Esophagus squamous epithelium (tissue), 5 donors: ENCODE data around the gene CCSER1. TPM values are rescaled to one million over a fixed set of nuclear protein-coding genes. Genes with fewer than 3 reads are reported as not detected.
A peak's percentile ranks its signal among the peaks of the same experiment; 100 is the strongest.
"Not testable (repeated sequence)": the region's sequence is repeated elsewhere in the genome, so short reads cannot be mapped to it uniquely, and the experiment has no call there.

Source experiments
- DNase-seq: peaks from one replicate; lab custom pipeline; 2025; lab: John Stamatoyannopoulos, UW
- H3K27ac ChIP-seq, 4 donors: fragments of 200-600 bp; sonication (generic); one replicate each; pipeline ENCODE4 v1.5.1; 2016 to 2019; ENCODE audit warnings: mild to moderate bottlenecking in 1 of 4
- H3K27me3 ChIP-seq, 4 donors: fragments of 200-600 bp; sonication (generic); 1 replicate in 3 of 4; 2 replicates in 1 of 4; pipeline versions ENCODE4 v1.5.1 to v1.6.0; 2017 to 2021; ENCODE audit warnings: antibody characterized with exemption in 1 of 4
- H3K36me3 ChIP-seq, 3 donors: fragments of 200-600 bp; sonication (generic); one replicate each; pipeline ENCODE4 v1.5.1; 2016 to 2019
- H3K4me1 ChIP-seq, 3 donors: fragments of 200-600 bp; sonication (generic); one replicate each; pipeline ENCODE4 v1.5.1; 2017 to 2019
- H3K4me3 ChIP-seq, 4 donors: fragments of 200-600 bp; sonication (generic); 1 replicate in 3 of 4; 2 replicates in 1 of 4; pipeline ENCODE4 v1.5.1; 2016 to 2019; ENCODE audit warnings: mild to moderate bottlenecking in 2 of 4, moderate library complexity in 1 of 4
- H3K9me3 ChIP-seq, 3 donors: fragments of 200-600 bp; sonication (generic); one replicate each; pipeline ENCODE4 v1.5.1; 2016 to 2019
- POLR2A ChIP-seq, 4 donors: fragments of 450-650 bp; IDR thresholded peaks; one replicate each; pipeline ENCODE4 v1.6.1; 2017; ENCODE audit warnings: antibody characterized with exemption in 4 of 4, mild to moderate bottlenecking in 4 of 4, moderate library complexity in 3 of 4
- WGBS, 2 donors: methylation state at CpG; one replicate each; pipeline ENCODE4 v1.1.5; 2018; 5-methylcytosine and 5-hydroxymethylcytosine counted together
- intact Hi-C: fragments of 100-400 bp; cut with DNase I; formaldehyde crosslinking; loops from one replicate; pipeline ENCODE4 v1.15.0; 2022
- total RNA-seq, 4 donors: library from RNA; depleted of rRNA; stranded (reverse); fragments of >200 nt; gene quantifications; one replicate each; pipeline ENCODE4 v1.1.0, GENCODE V29; 2016
- TF ChIP-seq, protein P1 (sequence below), 6 experiments: fragments of 450-650 bp in 4 of 6; fragments of 200-600 bp in 2 of 6; sonication (generic) in 2 of 6; IDR thresholded peaks; one replicate each; pipeline ENCODE4 v1.5.1; 2016 to 2019; ENCODE audit warnings: antibody characterized with exemption in 6 of 6, mild to moderate bottlenecking in 4 of 6, moderate library complexity in 4 of 6
- donor health status: DM: yes; HTN: yes; CAD: no.

Gene CCSER1
- total RNA-seq, 4 donors from 2014 or later, result 1.2 to 12.4 (median 2.2) TPM

DNA sequence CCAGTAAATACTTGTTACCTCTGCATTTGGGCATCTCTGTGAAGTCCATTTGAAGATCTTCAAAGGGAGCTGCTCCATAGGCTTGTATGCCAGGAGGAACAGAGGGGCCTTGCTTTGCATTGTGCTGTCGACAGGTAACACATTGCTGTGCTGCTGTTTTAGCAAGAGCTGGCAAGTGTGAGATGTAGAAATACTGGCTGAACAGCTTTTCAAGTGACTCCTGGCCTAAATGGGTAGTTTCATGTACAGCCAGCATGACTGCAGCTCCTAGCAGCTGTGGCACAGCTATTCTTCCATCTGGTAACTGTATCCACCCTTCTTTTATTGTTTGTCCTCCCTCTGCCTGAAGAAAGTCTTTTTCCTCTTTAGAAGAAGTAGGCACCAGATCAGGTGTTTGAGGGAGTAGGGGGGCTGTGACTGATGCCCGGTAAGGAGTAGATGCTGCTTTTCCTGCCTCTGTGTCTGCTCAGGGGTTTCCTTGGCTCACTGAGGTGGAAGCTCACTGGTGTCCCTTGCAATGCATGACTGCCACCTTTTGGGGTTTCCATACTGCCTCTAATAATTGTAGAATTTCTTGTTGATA, 965.3 kb downstream of the CCSER1 start:
- H3K4me1 ChIP-seq, result peaks cover 0 to 38% (median 5%) of the 10 kb centered on the region in 3 donors
- intact Hi-C loops, result no loop called here
- DNase-seq, result no peak
- no peaks in the 10 kb centered on the region for H3K27me3 ChIP-seq
- 40% methylated on average over 2 of the region's 2 CpGs; no CpG with 5 or more reads in 1 of the 2 donors for WGBS, 2 donors
- H3K4me3 ChIP-seq, result no peak overlapping the region
- TF ChIP-seq POLR2A (IDR thresholded peaks at IDR 0.05), result no peak
- TF ChIP-seq, protein P1, sequence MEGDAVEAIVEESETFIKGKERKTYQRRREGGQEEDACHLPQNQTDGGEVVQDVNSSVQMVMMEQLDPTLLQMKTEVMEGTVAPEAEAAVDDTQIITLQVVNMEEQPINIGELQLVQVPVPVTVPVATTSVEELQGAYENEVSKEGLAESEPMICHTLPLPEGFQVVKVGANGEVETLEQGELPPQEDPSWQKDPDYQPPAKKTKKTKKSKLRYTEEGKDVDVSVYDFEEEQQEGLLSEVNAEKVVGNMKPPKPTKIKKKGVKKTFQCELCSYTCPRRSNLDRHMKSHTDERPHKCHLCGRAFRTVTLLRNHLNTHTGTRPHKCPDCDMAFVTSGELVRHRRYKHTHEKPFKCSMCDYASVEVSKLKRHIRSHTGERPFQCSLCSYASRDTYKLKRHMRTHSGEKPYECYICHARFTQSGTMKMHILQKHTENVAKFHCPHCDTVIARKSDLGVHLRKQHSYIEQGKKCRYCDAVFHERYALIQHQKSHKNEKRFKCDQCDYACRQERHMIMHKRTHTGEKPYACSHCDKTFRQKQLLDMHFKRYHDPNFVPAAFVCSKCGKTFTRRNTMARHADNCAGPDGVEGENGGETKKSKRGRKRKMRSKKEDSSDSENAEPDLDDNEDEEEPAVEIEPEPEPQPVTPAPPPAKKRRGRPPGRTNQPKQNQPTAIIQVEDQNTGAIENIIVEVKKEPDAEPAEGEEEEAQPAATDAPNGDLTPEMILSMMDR (IDR thresholded peaks at IDR 0.05), result no peak
- H3K27ac ChIP-seq, result peak overlapping the region in 3 of 4 donors; percentile 60 to 74 (median 70)
- no peaks in the 10 kb centered on the region for H3K36me3 ChIP-seq
- no peaks in the 10 kb centered on the region for H3K9me3 ChIP-seq

- intact Hi-C loops, H3K27me3 ChIP-seq, H3K4me3 ChIP-seq, H3K36me3 ChIP-seq, H3K9me3 ChIP-seq, H3K27ac ChIP-seq, DNase-seq: not testable (repeated sequence)
- WGBS, 2 donors, result 37 to 51% methylated on average over 3 to 4 of the region's 5 CpGs
- peaks cover 0 to 38% (median 5%) of the 10 kb centered on the region in 3 donors for H3K4me1 ChIP-seq
Observed at GRCh38 chr4:91094220-91094619, 967.0 kb downstream of the CCSER1 start.

DNA sequence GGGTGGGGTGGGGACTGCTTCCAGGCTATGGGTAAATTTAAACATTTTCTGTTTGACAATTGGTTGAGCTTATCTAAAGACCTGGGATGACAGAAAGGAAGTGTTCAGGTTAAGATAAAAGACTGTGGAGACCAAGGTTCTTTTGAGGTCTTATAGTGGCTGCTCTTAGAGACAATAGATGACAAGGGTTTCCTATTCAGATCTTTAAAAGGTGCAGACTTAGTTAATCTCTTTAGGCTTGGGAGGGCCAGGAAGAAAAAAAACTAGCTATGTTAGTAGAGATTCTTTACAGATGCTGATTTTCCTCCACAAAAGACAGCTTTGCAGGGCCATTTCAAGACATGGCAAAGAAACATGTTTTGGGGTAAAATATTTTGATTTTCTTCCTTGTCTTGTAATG, 972.5 kb downstream of the CCSER1 start:
- peaks cover 0 to 11% (median 0%) of the 10 kb centered on the region in 3 donors for H3K4me1 ChIP-seq
- DNase-seq, result no peak
- no peaks in the 10 kb centered on the region for H3K9me3 ChIP-seq
- H3K36me3 ChIP-seq, result no peaks in the 10 kb centered on the region
- intact Hi-C loops, result no loop called here
- no peak overlapping the region for H3K4me3 ChIP-seq
- TF ChIP-seq POLR2A (IDR thresholded peaks at IDR 0.05), result no peak
- TF ChIP-seq, protein P1 (IDR thresholded peaks at IDR 0.05), result no peak
- H3K27me3 ChIP-seq, result no peaks in the 10 kb centered on the region
- H3K27ac ChIP-seq, result no peak overlapping the region

DNA sequence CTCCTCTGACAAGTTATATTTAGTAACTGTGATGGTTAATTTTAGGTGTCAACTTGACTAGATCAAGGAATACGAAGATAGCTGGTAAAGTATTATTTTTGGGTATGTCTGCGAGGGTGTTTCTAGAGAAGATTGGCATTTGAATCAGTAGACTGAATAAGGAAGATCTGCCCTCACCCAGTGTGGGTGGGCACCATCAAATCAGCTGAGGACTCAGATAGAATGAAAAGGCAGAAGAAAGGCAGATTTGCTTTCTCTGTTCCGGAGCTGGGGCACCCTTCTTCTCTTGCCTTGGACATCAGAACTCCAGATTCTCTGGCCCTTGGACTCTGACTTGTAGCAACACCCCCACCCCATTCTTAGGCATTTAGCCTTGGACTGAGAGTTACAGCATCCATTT, 981.6 kb downstream of the CCSER1 start:
- DNase-seq, result no peak
- H3K9me3 ChIP-seq, result no peaks in the 10 kb centered on the region
- H3K27ac ChIP-seq, result no peak overlapping the region
- H3K4me3 ChIP-seq, result no peak overlapping the region
- no peak for TF ChIP-seq POLR2A (IDR thresholded peaks at IDR 0.05)
- TF ChIP-seq, protein P1 (IDR thresholded peaks at IDR 0.05), result no peak
- no peaks in the 10 kb centered on the region for H3K4me1 ChIP-seq
- H3K27me3 ChIP-seq, result no peaks in the 10 kb centered on the region
- intact Hi-C loops, result no loop called here
- no peaks in the 10 kb centered on the region for H3K36me3 ChIP-seq
- 79 to 83% methylated on average over 3 of the region's 3 CpGs for WGBS, 2 donors

- intact Hi-C loops, result no loop called here
Observed at GRCh38 chr4:91111556-91111955, 984.4 kb downstream of the CCSER1 start.

More at GRCh38 chr4:91111556-91111955, 984.4 kb downstream of the CCSER1 start:
- no peaks in the 10 kb centered on the region for H3K36me3 ChIP-seq
- H3K27me3 ChIP-seq, result no peaks in the 10 kb centered on the region
- no peak overlapping the region for H3K4me3 ChIP-seq
- DNase-seq, result no peak
- no peak overlapping the region for H3K27ac ChIP-seq
- H3K9me3 ChIP-seq, result no peaks in the 10 kb centered on the region
- no peaks in the 10 kb centered on the region for H3K4me1 ChIP-seq
- TF ChIP-seq, protein P1 (IDR thresholded peaks at IDR 0.05), result no peak
- TF ChIP-seq POLR2A (IDR thresholded peaks at IDR 0.05), result no peak
- 60 to 63% methylated on average over 1 of the region's 1 CpG for WGBS, 2 donors
